Suppressor macrophage treated with lipopolysaccharide for 4 hours (primary cell): ENCODE data around the gene SCCPDH.

Experiments used
- DNase-seq: peaks from one replicate; pipeline ENCODE4 v3.0.0-alpha.2; 2020

Gene SCCPDH

GRCh38 chr1:246786606-246787238 is 62.5 kb downstream of the SCCPDH start:
- DNase-seq, result no peak

DNA sequence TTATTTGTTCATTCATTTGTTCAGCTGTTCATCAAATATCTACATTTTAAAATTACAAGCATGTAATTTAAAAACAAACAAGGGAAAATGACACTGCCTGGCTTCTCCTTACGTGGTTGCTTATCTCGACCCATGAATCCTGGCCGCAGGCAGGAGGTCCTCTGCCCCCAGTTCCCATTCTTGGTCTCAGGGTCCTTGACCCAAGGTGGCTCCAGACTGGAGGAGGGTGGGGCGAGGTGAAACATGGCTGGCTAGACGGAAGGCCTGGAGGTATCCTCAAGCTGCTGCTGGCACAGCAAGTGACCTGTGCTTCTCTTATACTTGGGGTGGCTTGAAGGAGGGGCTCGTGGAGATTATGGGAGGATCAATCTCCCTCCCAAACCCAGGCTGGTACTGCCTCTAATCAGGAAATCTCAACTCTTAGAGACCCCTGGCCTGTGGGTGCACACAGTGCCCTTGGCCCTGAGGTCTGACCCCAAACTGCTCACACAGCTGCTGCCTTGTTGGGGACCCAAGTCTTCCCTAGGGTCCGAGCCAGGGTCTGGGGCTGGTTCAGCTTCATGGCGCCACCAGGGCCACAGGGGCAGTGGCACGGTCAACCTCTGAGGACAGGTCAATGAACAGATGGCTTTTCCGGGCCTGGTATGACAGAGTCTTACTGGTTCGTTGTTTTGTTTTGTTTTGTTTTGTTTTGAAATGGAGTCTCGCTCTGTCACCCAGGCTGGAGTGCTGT is 63.7 kb downstream of the SCCPDH start:
- DNase-seq, result no peak

- DNase-seq, result no peak
Measured at GRCh38 chr1:246788895-246789338, 64.7 kb downstream of the SCCPDH start.

GRCh38 chr1:246789454-246790339 is 65.5 kb downstream of the SCCPDH start:
- DNase-seq, result no peak

DNA sequence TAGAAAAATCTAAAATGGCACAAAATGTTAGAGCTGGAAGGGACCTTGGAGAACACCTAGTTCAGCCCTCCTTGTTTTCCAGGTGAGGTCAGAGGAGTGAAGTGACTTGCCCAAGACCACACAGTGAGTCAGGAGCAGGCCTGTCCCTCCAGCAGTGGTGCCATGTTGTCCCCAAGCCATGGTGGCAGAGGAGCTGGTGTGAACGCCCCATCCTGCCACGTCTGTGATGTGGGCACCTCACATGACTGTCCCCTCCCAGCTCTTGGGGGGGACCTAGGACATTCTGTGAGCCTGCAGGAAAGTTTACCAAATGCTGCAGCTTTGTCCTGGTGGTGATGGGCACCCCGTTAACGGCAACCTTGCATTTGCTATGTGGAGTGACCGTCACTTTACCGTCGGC is 66.2 kb downstream of the SCCPDH start:
- no peak for DNase-seq

GRCh38 chr1:246790833-246791232 is 66.6 kb downstream of the SCCPDH start:
- DNase-seq, result no peak

GRCh38 chr1:246791303-246791918 is 67.2 kb downstream of the SCCPDH start:
- no peak for DNase-seq

DNA sequence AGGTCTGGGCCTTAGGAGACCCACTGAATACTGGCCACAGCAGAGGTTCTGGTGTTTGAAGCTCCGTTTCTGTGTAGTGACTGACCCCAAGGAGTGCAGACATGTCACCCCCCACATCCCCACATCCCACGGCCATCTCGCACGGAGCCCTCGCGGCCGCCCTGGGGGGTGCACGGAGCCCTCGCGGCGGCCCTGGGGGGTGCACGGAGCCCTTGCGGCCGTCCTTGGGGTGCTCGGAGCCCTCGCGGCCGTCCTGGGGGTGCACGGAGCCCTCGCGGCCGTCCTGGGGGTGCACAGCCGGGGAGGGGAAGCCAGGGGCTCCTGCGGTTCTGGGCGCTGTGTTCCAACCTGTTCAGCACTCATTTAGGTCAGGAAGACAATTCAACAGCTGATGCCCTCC is 68.4 kb downstream of the SCCPDH start:
- DNase-seq, result no peak

- no peak for DNase-seq
Measured at GRCh38 chr1:246793356-246793896, 69.2 kb downstream of the SCCPDH start.

- DNase-seq, result no peak
Measured at GRCh38 chr1:246794048-246794827, 70.0 kb downstream of the SCCPDH start.

- peak; percentile 42 for DNase-seq
Measured at GRCh38 chr1:246794828-246795671, 70.8 kb downstream of the SCCPDH start.

DNA sequence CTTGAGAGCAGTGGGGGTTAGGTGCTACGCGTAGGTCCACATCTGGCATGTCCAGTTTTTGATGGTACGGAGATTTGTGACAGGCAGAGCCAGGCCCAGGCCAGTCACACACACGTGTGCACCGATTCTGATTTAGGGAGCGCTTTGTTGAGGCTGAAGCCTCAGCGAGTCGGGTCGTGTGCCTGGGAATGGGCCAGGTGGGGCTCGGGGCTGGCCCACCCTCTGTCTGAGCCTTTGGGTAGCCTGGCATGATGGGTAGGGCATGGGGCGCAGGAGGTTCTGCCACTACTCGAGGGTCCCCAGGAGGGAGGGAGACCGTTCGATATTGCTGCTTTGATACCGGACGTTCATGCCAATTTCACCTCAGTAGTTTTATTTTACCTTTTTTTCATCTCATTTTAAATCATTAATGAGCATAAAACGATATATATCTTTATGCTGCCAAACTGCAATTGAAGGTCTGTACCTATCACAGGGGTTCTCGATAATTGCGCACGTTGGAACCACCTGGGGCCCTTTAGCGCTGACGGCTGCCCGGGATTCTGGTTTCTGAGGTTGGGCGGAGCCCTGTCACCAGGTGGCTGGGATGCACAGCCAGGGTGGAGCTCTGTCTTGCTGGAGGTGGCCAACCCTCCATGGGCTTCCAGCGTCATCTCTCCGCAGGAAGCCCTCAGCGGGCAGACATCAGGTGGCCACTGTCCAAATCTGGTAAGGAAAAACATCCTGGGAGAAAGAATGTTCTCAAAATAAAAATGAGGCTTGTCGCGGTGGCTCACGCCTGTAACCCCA is 71.9 kb downstream of the SCCPDH start:
- no peak for DNase-seq

DNA sequence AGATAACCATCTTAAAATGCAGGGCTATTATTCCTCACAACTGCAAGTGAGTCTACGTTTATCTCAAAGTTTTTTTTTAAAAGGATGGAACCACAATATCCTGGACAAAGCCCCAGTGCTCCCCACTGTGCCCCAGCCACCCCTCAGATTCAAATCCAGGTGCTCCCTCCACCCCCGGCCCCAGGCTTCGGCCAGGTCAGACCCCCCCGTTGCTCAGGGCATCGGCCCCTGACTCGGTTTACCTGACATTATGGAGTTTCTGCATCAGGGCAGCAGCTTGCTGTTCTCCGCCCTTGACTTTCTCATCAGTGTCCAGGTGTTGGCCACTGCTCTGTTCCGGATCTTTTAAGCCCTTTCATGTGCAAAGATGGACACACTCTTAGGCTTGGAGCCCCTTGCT is 72.9 kb downstream of the SCCPDH start:
- DNase-seq, result no peak

DNA sequence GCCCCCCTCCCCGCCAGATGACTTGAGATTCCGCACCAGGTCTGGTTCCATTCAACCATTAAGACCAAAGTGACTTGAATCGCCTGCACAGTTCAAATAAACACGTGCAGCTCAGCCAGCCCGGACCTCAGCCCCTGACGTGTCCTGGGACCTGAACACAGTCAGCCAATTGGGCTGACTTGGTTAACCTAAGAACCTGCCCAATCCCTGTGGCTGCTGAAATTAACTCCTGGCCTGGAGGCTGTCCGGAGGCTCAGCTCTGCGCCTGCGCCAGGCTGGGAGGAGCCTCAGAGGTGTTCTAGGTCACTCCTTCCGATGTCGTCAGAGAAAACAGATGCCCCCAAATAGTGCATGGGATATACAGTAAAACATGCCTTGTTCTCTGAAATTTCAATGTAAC is 73.4 kb downstream of the SCCPDH start:
- DNase-seq, result no peak

DNA sequence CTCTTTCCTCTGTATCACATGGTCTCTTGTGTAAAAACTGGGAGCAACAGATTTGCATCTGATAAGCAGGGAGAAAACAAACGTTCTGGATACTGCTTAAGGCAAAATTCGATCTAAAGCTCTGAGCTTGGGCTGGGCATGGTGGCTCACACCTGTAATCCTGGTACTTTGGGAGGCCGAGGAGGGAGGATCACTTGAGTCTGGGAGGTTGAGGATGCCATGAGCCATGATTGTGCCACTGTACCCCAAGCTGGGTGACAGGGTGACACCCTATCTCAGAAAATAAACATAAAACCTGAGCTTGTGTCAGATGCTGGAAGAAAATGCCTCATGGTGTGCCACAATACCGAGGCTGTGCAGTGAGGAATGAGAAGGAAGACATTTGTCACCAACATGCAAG is 73.9 kb downstream of the SCCPDH start:
- no peak for DNase-seq

GRCh38 chr1:246798606-246799496 is 74.6 kb downstream of the SCCPDH start:
- no peak for DNase-seq

- no peak for DNase-seq
Measured at GRCh38 chr1:246800356-246800755, 76.1 kb downstream of the SCCPDH start.

DNA sequence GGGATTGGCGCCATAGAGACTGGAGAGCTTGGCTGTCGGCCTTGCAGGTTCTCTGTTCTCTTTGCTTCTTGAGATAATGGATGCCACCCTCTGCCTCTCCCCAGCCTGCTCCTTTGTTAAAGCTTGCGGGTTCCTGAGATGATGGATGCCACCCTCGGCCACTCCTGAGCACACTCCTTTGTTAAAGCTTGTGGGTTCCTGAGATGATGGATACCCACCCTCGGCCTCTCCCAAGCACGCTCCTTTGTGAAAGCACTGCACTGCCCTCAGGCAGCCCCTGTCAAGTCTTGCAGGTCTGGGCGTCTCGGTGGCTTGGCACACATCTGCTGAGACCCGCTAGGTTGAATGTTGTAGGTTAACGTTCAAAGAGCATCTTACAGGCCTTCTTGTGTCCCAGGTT is 76.5 kb downstream of the SCCPDH start:
- no peak for DNase-seq
